ENCODE data around the gene MYO1E. TPM values are rescaled to one million over a fixed set of nuclear protein-coding genes. Genes with fewer than 3 reads are reported as not detected.

Gene MYO1E
- total RNA-seq, 4 donors from 2014 or later: 131 to 388 (median 345) TPM

DNA sequence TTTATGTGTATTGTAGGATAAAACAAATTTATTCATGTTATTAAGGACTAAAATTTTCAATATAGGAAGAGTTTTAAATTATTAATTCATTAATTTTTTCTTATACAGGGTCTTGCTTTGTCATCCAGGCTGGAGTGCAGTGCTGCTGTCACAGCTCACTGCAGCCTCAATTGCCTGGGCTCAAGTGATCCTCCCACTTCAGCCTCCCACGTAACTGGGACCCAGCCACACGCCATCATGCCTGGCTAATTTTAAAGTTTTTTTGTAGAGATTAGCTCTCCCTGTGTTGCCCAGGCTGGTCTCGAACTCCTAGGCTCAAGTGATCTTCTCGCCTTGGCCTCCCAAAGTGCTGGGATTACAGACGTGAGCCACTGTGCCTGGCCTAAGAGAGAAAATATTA is 253.0 kb downstream of the MYO1E start:
- H3K4me1 ChIP-seq: peaks cover 4 to 20% (median 12%) of the 10 kb centered on the region in 4 donors
- H3K27ac ChIP-seq: no peak overlapping the region
- DNase-seq: no peak
- H3K36me3 ChIP-seq: no peaks in the 10 kb centered on the region
- intact Hi-C loops (cut with DNase I; ENCODE audit: low total_unique reads): no loop called here
- TF ChIP-seq POLR2AphosphoS5 (IDR thresholded peaks at IDR 0.05) (no peak), POLR2A (IDR thresholded peaks at IDR 0.05) (no peak), EP300 (IDR thresholded peaks at IDR 0.05; ENCODE audit: low read depth) (no peak)
- TF ChIP-seq, protein P1, sequence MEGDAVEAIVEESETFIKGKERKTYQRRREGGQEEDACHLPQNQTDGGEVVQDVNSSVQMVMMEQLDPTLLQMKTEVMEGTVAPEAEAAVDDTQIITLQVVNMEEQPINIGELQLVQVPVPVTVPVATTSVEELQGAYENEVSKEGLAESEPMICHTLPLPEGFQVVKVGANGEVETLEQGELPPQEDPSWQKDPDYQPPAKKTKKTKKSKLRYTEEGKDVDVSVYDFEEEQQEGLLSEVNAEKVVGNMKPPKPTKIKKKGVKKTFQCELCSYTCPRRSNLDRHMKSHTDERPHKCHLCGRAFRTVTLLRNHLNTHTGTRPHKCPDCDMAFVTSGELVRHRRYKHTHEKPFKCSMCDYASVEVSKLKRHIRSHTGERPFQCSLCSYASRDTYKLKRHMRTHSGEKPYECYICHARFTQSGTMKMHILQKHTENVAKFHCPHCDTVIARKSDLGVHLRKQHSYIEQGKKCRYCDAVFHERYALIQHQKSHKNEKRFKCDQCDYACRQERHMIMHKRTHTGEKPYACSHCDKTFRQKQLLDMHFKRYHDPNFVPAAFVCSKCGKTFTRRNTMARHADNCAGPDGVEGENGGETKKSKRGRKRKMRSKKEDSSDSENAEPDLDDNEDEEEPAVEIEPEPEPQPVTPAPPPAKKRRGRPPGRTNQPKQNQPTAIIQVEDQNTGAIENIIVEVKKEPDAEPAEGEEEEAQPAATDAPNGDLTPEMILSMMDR (IDR thresholded peaks at IDR 0.05): no peak
- H3K9me3 ChIP-seq: no peaks in the 10 kb centered on the region
- 92% methylated on average over 3 to 5 of the region's 5 CpGs for WGBS, 2 donors (ENCODE audit: low coverage in 1 of 2)
- no peak overlapping the region for H3K4me3 ChIP-seq
- H3K27me3 ChIP-seq: no peaks in the 10 kb centered on the region
- in situ Hi-C loops (cut with MboI; ENCODE audit: low pct_ligation_motif_present in 1 of 4, low pct_unique_long_range_greater_than_20kb in 1 of 4, low sequenced_read_pairs in 3 of 4): no loop called here

DNA sequence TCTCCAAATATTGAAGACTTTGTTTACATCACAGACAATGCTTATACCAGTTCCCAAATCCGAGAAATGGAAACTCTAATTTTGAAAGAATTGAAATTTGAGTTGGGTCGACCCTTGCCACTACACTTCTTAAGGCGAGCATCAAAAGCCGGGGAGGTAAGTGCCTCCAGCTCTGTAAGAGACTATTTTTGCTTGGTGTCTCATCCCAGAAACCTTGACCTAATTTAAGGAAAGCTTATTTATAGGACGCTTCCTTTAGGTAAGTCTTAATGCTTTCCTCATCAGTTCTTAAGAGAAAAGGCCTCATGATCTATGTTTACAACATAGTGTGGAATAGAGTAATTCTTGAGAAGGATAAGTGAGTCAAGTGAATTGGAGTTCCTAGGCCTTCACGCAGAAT is 255.9 kb downstream of the MYO1E start:
- intact Hi-C loops (cut with DNase I; ENCODE audit: low total_unique reads) (no loop called here), in situ Hi-C loops (cut with MboI; ENCODE audit: low pct_ligation_motif_present in 1 of 4, low pct_unique_long_range_greater_than_20kb in 1 of 4, low sequenced_read_pairs in 3 of 4) (no loop called here)

DNA sequence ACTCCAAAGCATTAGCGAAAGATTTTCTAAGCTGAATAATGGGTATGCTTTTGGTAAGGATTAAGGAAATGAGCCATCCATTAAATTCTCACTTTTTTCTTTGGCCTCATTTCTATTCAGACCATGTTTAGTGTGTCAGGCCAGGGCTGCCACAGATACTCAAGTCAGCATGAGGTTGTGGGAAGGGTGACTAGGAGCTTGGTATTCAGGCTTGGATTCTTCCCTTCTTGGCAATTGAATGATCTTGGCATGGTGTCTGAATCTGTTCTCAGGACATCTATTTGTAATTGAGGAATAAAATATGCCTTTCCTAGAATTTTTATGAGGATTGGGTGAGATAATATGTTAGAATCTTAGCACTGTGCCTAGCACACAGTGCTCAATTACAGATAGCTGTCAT is 256.5 kb downstream of the MYO1E start:
- Histone ChIP-seq H3K4me3 (no peak overlapping the region), H3K4me1 (no peaks in the 10 kb centered on the region), H3K9me3 (no peaks in the 10 kb centered on the region), H3K27ac (no peak overlapping the region), H3K36me3 (no peaks in the 10 kb centered on the region), H3K27me3 (no peaks in the 10 kb centered on the region)
- WGBS, 2 donors (ENCODE audit: low coverage in 1 of 2): 86 to 100% methylated on average over 1 of the region's 1 CpG
- TF ChIP-seq POLR2AphosphoS5 (IDR thresholded peaks at IDR 0.05) (no peak), POLR2A (IDR thresholded peaks at IDR 0.05) (no peak), EP300 (IDR thresholded peaks at IDR 0.05; ENCODE audit: low read depth) (no peak)
- TF ChIP-seq, protein P1 (IDR thresholded peaks at IDR 0.05): no peak
- in situ Hi-C loops (cut with MboI; ENCODE audit: low pct_ligation_motif_present in 1 of 4, low pct_unique_long_range_greater_than_20kb in 1 of 4, low sequenced_read_pairs in 3 of 4): no loop called here
- intact Hi-C loops (cut with DNase I; ENCODE audit: low total_unique reads): no loop called here
- no peak for DNase-seq

More for the DNA sequence above, 255.9 kb downstream of the MYO1E start:
- WGBS, 2 donors (ENCODE audit: low coverage in 1 of 2): 93 to 100% methylated on average over 4 to 6 of the region's 6 CpGs
- Histone ChIP-seq H3K4me1 (no peaks in the 10 kb centered on the region), H3K27me3 (no peaks in the 10 kb centered on the region), H3K4me3 (no peak overlapping the region), H3K27ac (no peak overlapping the region), H3K36me3 (no peaks in the 10 kb centered on the region), H3K9me3 (no peaks in the 10 kb centered on the region)
- TF ChIP-seq POLR2A (IDR thresholded peaks at IDR 0.05) (no peak), EP300 (IDR thresholded peaks at IDR 0.05; ENCODE audit: low read depth) (no peak), POLR2AphosphoS5 (IDR thresholded peaks at IDR 0.05) (no peak)
- TF ChIP-seq, protein P1 (IDR thresholded peaks at IDR 0.05): no peak
- DNase-seq: no peak

DNA sequence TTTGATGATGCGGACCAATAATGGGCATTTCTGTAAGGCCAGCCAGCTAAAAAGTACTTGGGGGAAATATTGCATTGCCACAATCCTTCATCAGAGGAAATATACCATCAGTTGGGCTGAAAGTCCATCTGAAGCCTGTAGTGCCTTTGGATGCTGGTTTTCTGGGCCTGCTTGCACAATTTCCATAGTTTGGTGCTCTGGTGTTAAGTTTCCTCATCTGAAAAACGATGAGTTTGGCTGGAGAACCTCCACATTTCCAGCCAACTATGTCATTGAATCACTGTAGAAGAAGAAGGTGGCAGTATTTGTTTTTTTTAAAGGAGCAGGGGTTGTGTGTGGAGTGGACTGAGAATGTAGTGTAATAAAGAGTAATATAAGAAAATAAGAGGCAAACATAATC is 257.6 kb downstream of the MYO1E start:
- H3K4me3 ChIP-seq: no peak overlapping the region
- intact Hi-C loops (cut with DNase I; ENCODE audit: low total_unique reads): no loop called here
- no peaks in the 10 kb centered on the region for H3K9me3 ChIP-seq
- no peaks in the 10 kb centered on the region for H3K4me1 ChIP-seq
- TF ChIP-seq, protein P1 (IDR thresholded peaks at IDR 0.05): no peak
- H3K36me3 ChIP-seq: no peaks in the 10 kb centered on the region
- no peak for DNase-seq
- no peak overlapping the region for H3K27ac ChIP-seq
- in situ Hi-C loops (cut with MboI; ENCODE audit: low pct_ligation_motif_present in 1 of 4, low pct_unique_long_range_greater_than_20kb in 1 of 4, low sequenced_read_pairs in 3 of 4): no loop called here
- 73 to 81% methylated on average over 2 of the region's 2 CpGs for WGBS, 2 donors (ENCODE audit: low coverage in 1 of 2)
- H3K27me3 ChIP-seq: no peaks in the 10 kb centered on the region

Data from transverse colon (tissue), 4 donors.